WTC11 (cell line): ENCODE results near the gene HDAC9.

ENCODE experiments used
- CTCF ChIP-seq: fragments of 200-600 bp; IDR thresholded peaks from 2 replicates; pipeline ENCODE4 v1.8.0; 2022; ENCODE audit warnings: antibody characterized with exemption
- ELF4 ChIP-seq: sonication (generic); formaldehyde crosslinking; IDR thresholded peaks from 2 replicates; pipeline ENCODE4 v1.8.1; 2022; ENCODE audit warnings: low read depth, mild to moderate bottlenecking, moderate library complexity, missing genetic modification reagents

- no peak for TF ChIP-seq CTCF
- no peak for TF ChIP-seq ELF4
Observed at GRCh38 chr7:18976715-18977471, 481.3 kb downstream of the HDAC9 start.
